WTC11 (cell line): Measurements from ENCODE around the gene CEACAM3. TPM values are rescaled to one million over a fixed set of nuclear protein-coding genes. Genes with fewer than 3 reads are reported as not detected.

Experiments
- ATF1 ChIP-seq: sonication (generic); formaldehyde crosslinking; IDR thresholded peaks from 2 replicates; pipeline ENCODE4 v1.8.1; 2023; ENCODE audit warnings: mild to moderate bottlenecking, moderate library complexity, missing genetic modification reagents
- CREB1 ChIP-seq: sonication (generic); formaldehyde crosslinking; IDR thresholded peaks from 2 replicates; pipeline ENCODE4 v1.8.0; 2023; ENCODE audit warnings: mild to moderate bottlenecking, missing genetic modification reagents
- EMX1 ChIP-seq: fragments of 250-450 bp; sonication (Bioruptor Pico); IDR thresholded peaks from 2 replicates; pipeline ENCODE4 v1.8.0; 2021; ENCODE audit warnings: mild to moderate bottlenecking
- ESRRA ChIP-seq: sonication (generic); formaldehyde crosslinking; IDR thresholded peaks from 2 replicates; pipeline ENCODE4 v1.8.1; 2022; ENCODE audit warnings: mild to moderate bottlenecking, missing genetic modification reagents, borderline replicate concordance
- ETV6 ChIP-seq: sonication (generic); formaldehyde crosslinking; IDR thresholded peaks from 2 replicates; pipeline ENCODE4 v1.8.1; 2022; ENCODE audit warnings: mild to moderate bottlenecking, missing genetic modification reagents
- FOXP1 ChIP-seq: sonication (generic); formaldehyde crosslinking; IDR thresholded peaks from 2 replicates; pipeline ENCODE4 v1.8.0; 2022; ENCODE audit warnings: missing genetic modification reagents, mild to moderate bottlenecking, moderate library complexity, borderline replicate concordance
- GABPB1 ChIP-seq: sonication (generic); formaldehyde crosslinking; IDR thresholded peaks from 2 replicates; pipeline ENCODE4 v1.8.1; 2023; ENCODE audit warnings: mild to moderate bottlenecking, missing genetic modification reagents
- GRHL2 ChIP-seq: fragments of 250-450 bp; sonication (Bioruptor Pico); IDR thresholded peaks from 2 replicates; pipeline ENCODE4 v1.8.0; 2022; ENCODE audit warnings: mild to moderate bottlenecking, moderate library complexity; ENCODE audit not compliant: insufficient replicate concordance, severe bottlenecking
- MYBL2 ChIP-seq: sonication (generic); formaldehyde crosslinking; IDR thresholded peaks from 2 replicates; pipeline ENCODE4 v1.8.1; 2023; ENCODE audit warnings: mild to moderate bottlenecking, moderate library complexity, missing genetic modification reagents
- NFATC4 ChIP-seq: fragments of 250-450 bp; sonication (Bioruptor Pico); IDR thresholded peaks from 2 replicates; pipeline ENCODE4 v1.9.0; 2021; ENCODE audit warnings: mild to moderate bottlenecking
- NFE2L1 ChIP-seq: sonication (generic); formaldehyde crosslinking; IDR thresholded peaks from 2 replicates; pipeline ENCODE4 v1.8.1; 2023; ENCODE audit warnings: missing genetic modification reagents
- NR1H2 ChIP-seq: sonication (generic); formaldehyde crosslinking; IDR thresholded peaks from 2 replicates; pipeline ENCODE4 v1.9.0; 2021; ENCODE audit warnings: mild to moderate bottlenecking, moderate library complexity, missing genetic modification reagents
- NR2C2 ChIP-seq: sonication (generic); formaldehyde crosslinking; IDR thresholded peaks from 2 replicates; pipeline ENCODE4 v1.8.0; 2022; ENCODE audit warnings: mild to moderate bottlenecking, missing genetic modification reagents
- OVOL2 ChIP-seq: fragments of 250-450 bp; sonication (Bioruptor Pico); IDR thresholded peaks from 2 replicates; pipeline ENCODE4 v1.9.0; 2021; ENCODE audit warnings: mild to moderate bottlenecking, borderline replicate concordance
- SOX15 ChIP-seq: fragments of 250-450 bp; sonication (Bioruptor Pico); IDR thresholded peaks from 2 replicates; pipeline ENCODE4 v1.9.0; 2021; ENCODE audit warnings: mild to moderate bottlenecking
- ZNF423 ChIP-seq: fragments of 250-450 bp; sonication (Bioruptor Pico); IDR thresholded peaks from 2 replicates; pipeline ENCODE4 v2.1.2; 2022; ENCODE audit warnings: mild to moderate bottlenecking, moderate library complexity
- total RNA-seq: library from RNA; stranded (reverse); gene quantifications from 3 replicates; pipeline ENCODE4 v1.2.3, GENCODE V29; 2021
- TF ChIP-seq, protein P1 (sequence below): sonication (generic); formaldehyde crosslinking; conservative IDR thresholded peaks from 2 replicates; pipeline ENCODE4 v1.8.1; 2022; ENCODE audit warnings: mild to moderate bottlenecking, missing genetic modification reagents
- TF ChIP-seq, protein P2 (sequence below): sonication (generic); formaldehyde crosslinking; IDR thresholded peaks from 2 replicates; pipeline ENCODE4 v1.8.0; 2023; ENCODE audit warnings: missing genetic modification reagents, mild to moderate bottlenecking, borderline replicate concordance
- TF ChIP-seq, protein P3 (sequence below): sonication (generic); formaldehyde crosslinking; IDR thresholded peaks from 2 replicates; pipeline ENCODE4 v1.8.0; 2023; ENCODE audit warnings: mild to moderate bottlenecking, missing genetic modification reagents
- TF ChIP-seq, protein P4 (sequence below): fragments of 250-450 bp; sonication (Bioruptor Pico); IDR thresholded peaks from 2 replicates; pipeline ENCODE4 v2.1.2; 2022; ENCODE audit warnings: mild to moderate bottlenecking, moderate library complexity
- TF ChIP-seq, protein P5 (sequence below): sonication (generic); formaldehyde crosslinking; IDR thresholded peaks from 2 replicates; pipeline ENCODE4 v1.8.0; 2022; ENCODE audit warnings: mild to moderate bottlenecking, missing genetic modification reagents
- TF ChIP-seq, protein P6 (sequence below): fragments of 200-600 bp; IDR thresholded peaks from 2 replicates; pipeline ENCODE4 v1.8.0; 2022; ENCODE audit warnings: antibody characterized with exemption
- TF ChIP-seq, protein P7 (sequence below): sonication (generic); formaldehyde crosslinking; IDR thresholded peaks from 2 replicates; pipeline ENCODE4 v1.8.0; 2022; ENCODE audit warnings: mild to moderate bottlenecking, missing genetic modification reagents
- TF ChIP-seq, protein P8 (sequence below): sonication (generic); formaldehyde crosslinking; IDR thresholded peaks from 2 replicates; pipeline ENCODE4 v1.8.0; 2023; ENCODE audit warnings: missing genetic modification reagents
- TF ChIP-seq, protein P9 (sequence below): sonication (generic); formaldehyde crosslinking; IDR thresholded peaks from 2 replicates; pipeline ENCODE4 v1.8.1; 2023; ENCODE audit warnings: mild to moderate bottlenecking, missing genetic modification reagents, moderate library complexity

The CEACAM3 gene
- total RNA-seq, 1 experiment from 2014 or later, result not detected

DNA sequence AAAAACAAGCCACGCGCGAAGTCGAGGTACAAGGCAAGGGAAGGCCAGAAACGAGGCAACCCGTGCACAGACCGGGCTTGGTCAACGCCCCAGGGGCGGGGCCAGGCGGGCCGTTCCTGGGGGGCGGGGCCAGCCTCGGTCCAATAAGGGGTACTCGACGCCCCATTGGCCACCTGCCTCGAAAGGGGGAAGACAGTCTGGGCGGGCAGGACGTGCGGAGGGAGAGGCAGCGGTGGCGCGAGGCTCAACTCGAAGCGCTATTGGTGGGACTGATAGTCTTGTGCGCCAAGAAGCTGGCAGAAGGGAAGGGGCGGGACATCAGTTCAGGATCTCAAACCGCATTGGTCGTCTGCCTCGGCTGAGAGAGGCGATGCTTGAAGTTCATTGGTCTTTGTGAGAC, 48.2 kb downstream of the CEACAM3 start, which contains the start of gene LYPD4 (continued):
- TF ChIP-seq ESRRA (CRISPR knock-in tag) (no peak), NR2C2 (CRISPR knock-in tag) (0 out of 2 replicates have a peak, but pooled peaks have one; percentile 37), SOX15 (CRISPR knock-in tag) (no peak), NFE2L1 (CRISPR knock-in tag) (no peak), GRHL2 (CRISPR knock-in tag) (no peak), NFATC4 (CRISPR knock-in tag) (no peak), CREB1 (CRISPR knock-in tag) (0 out of 2 replicates have a peak, but pooled peaks have one; percentile 44), ZNF423 (no peak), ETV6 (no peak), GABPB1 (CRISPR knock-in tag) (no peak), NR1H2 (CRISPR knock-in tag) (no peak), OVOL2 (CRISPR knock-in tag) (no peak), ATF1 (CRISPR knock-in tag) (no peak), FOXP1 (CRISPR knock-in tag) (peak; percentile 44; the same call in 1 of the 2 replicates), EMX1 (CRISPR knock-in tag) (no peak), MYBL2 (no peak)
- TF ChIP-seq, protein P1, sequence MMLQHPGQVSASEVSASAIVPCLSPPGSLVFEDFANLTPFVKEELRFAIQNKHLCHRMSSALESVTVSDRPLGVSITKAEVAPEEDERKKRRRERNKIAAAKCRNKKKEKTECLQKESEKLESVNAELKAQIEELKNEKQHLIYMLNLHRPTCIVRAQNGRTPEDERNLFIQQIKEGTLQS (CRISPR knock-in tag), result no peak
- TF ChIP-seq, protein P2, sequence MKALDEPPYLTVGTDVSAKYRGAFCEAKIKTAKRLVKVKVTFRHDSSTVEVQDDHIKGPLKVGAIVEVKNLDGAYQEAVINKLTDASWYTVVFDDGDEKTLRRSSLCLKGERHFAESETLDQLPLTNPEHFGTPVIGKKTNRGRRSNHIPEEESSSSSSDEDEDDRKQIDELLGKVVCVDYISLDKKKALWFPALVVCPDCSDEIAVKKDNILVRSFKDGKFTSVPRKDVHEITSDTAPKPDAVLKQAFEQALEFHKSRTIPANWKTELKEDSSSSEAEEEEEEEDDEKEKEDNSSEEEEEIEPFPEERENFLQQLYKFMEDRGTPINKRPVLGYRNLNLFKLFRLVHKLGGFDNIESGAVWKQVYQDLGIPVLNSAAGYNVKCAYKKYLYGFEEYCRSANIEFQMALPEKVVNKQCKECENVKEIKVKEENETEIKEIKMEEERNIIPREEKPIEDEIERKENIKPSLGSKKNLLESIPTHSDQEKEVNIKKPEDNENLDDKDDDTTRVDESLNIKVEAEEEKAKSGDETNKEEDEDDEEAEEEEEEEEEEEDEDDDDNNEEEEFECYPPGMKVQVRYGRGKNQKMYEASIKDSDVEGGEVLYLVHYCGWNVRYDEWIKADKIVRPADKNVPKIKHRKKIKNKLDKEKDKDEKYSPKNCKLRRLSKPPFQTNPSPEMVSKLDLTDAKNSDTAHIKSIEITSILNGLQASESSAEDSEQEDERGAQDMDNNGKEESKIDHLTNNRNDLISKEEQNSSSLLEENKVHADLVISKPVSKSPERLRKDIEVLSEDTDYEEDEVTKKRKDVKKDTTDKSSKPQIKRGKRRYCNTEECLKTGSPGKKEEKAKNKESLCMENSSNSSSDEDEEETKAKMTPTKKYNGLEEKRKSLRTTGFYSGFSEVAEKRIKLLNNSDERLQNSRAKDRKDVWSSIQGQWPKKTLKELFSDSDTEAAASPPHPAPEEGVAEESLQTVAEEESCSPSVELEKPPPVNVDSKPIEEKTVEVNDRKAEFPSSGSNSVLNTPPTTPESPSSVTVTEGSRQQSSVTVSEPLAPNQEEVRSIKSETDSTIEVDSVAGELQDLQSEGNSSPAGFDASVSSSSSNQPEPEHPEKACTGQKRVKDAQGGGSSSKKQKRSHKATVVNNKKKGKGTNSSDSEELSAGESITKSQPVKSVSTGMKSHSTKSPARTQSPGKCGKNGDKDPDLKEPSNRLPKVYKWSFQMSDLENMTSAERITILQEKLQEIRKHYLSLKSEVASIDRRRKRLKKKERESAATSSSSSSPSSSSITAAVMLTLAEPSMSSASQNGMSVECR (CRISPR knock-in tag), result no peak
- TF ChIP-seq, protein P3, sequence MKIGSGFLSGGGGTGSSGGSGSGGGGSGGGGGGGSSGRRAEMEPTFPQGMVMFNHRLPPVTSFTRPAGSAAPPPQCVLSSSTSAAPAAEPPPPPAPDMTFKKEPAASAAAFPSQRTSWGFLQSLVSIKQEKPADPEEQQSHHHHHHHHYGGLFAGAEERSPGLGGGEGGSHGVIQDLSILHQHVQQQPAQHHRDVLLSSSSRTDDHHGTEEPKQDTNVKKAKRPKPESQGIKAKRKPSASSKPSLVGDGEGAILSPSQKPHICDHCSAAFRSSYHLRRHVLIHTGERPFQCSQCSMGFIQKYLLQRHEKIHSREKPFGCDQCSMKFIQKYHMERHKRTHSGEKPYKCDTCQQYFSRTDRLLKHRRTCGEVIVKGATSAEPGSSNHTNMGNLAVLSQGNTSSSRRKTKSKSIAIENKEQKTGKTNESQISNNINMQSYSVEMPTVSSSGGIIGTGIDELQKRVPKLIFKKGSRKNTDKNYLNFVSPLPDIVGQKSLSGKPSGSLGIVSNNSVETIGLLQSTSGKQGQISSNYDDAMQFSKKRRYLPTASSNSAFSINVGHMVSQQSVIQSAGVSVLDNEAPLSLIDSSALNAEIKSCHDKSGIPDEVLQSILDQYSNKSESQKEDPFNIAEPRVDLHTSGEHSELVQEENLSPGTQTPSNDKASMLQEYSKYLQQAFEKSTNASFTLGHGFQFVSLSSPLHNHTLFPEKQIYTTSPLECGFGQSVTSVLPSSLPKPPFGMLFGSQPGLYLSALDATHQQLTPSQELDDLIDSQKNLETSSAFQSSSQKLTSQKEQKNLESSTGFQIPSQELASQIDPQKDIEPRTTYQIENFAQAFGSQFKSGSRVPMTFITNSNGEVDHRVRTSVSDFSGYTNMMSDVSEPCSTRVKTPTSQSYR (CRISPR knock-in tag), result peak; percentile 36; the same call in 1 of the 2 replicates
- TF ChIP-seq, protein P4, sequence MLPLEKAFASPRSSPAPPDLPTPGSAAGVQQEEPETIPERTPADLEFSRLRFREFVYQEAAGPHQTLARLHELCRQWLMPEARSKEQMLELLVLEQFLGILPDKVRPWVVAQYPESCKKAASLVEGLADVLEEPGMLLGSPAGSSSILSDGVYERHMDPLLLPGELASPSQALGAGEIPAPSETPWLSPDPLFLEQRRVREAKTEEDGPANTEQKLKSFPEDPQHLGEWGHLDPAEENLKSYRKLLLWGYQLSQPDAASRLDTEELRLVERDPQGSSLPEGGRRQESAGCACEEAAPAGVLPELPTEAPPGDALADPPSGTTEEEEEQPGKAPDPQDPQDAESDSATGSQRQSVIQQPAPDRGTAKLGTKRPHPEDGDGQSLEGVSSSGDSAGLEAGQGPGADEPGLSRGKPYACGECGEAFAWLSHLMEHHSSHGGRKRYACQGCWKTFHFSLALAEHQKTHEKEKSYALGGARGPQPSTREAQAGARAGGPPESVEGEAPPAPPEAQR (CRISPR knock-in tag), result no peak
- TF ChIP-seq, protein P5, sequence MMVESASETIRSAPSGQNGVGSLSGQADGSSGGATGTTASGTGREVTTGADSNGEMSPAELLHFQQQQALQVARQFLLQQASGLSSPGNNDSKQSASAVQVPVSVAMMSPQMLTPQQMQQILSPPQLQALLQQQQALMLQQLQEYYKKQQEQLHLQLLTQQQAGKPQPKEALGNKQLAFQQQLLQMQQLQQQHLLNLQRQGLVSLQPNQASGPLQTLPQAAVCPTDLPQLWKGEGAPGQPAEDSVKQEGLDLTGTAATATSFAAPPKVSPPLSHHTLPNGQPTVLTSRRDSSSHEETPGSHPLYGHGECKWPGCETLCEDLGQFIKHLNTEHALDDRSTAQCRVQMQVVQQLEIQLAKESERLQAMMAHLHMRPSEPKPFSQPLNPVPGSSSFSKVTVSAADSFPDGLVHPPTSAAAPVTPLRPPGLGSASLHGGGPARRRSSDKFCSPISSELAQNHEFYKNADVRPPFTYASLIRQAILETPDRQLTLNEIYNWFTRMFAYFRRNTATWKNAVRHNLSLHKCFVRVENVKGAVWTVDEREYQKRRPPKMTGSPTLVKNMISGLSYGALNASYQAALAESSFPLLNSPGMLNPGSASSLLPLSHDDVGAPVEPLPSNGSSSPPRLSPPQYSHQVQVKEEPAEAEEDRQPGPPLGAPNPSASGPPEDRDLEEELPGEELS, result no peak
- TF ChIP-seq, protein P6, sequence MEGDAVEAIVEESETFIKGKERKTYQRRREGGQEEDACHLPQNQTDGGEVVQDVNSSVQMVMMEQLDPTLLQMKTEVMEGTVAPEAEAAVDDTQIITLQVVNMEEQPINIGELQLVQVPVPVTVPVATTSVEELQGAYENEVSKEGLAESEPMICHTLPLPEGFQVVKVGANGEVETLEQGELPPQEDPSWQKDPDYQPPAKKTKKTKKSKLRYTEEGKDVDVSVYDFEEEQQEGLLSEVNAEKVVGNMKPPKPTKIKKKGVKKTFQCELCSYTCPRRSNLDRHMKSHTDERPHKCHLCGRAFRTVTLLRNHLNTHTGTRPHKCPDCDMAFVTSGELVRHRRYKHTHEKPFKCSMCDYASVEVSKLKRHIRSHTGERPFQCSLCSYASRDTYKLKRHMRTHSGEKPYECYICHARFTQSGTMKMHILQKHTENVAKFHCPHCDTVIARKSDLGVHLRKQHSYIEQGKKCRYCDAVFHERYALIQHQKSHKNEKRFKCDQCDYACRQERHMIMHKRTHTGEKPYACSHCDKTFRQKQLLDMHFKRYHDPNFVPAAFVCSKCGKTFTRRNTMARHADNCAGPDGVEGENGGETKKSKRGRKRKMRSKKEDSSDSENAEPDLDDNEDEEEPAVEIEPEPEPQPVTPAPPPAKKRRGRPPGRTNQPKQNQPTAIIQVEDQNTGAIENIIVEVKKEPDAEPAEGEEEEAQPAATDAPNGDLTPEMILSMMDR, result no peak
- TF ChIP-seq, protein P7, sequence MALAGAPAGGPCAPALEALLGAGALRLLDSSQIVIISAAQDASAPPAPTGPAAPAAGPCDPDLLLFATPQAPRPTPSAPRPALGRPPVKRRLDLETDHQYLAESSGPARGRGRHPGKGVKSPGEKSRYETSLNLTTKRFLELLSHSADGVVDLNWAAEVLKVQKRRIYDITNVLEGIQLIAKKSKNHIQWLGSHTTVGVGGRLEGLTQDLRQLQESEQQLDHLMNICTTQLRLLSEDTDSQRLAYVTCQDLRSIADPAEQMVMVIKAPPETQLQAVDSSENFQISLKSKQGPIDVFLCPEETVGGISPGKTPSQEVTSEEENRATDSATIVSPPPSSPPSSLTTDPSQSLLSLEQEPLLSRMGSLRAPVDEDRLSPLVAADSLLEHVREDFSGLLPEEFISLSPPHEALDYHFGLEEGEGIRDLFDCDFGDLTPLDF (CRISPR knock-in tag), result no peak
- TF ChIP-seq, protein P8, sequence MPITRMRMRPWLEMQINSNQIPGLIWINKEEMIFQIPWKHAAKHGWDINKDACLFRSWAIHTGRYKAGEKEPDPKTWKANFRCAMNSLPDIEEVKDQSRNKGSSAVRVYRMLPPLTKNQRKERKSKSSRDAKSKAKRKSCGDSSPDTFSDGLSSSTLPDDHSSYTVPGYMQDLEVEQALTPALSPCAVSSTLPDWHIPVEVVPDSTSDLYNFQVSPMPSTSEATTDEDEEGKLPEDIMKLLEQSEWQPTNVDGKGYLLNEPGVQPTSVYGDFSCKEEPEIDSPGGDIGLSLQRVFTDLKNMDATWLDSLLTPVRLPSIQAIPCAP, result no peak
- TF ChIP-seq, protein P9, sequence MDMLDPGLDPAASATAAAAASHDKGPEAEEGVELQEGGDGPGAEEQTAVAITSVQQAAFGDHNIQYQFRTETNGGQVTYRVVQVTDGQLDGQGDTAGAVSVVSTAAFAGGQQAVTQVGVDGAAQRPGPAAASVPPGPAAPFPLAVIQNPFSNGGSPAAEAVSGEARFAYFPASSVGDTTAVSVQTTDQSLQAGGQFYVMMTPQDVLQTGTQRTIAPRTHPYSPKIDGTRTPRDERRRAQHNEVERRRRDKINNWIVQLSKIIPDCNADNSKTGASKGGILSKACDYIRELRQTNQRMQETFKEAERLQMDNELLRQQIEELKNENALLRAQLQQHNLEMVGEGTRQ, result no peak
